Measurements from ENCODE around the gene TTC3. TPM values are rescaled to one million over a fixed set of nuclear protein-coding genes. Genes with fewer than 3 reads are reported as not detected.

The TTC3 gene
- total RNA-seq, 3 donors from 2014 or later (not counting 1 experiment from before 2014, with no cell fraction given): 83.1 to 97.4 (median 88.3) TPM

- H3K27me3 ChIP-seq (ENCODE audit: control insufficient read depth, insufficient read depth, low read length): no peaks in the 10 kb centered on the region
- H3K27ac Mint-ChIP-seq: peak overlapping the region; percentile 1 to 78
- ATAC-seq (no peak), DNase-seq (no peak)
- WGBS (ENCODE audit: insufficient coverage): 97% methylated on average over 16 of the region's 16 CpGs
- H3K4me3 Mint-ChIP-seq: no peak overlapping the region
- intact Hi-C loops (cut with micrococcal nuclease): no loop called here
- peaks cover 19 to 23% of the 10 kb centered on the region in 2 donors for H3K4me1 Mint-ChIP-seq
- no peak overlapping the region for H3K27ac ChIP-seq (ENCODE audit: low read length)
- no peaks in the 10 kb centered on the region for H3K36me3 Mint-ChIP-seq
- peaks cover 14% of the 10 kb centered on the region for H3K4me1 ChIP-seq (ENCODE audit: control insufficient read depth, insufficient read depth, low read length)
- H3K9me3 Mint-ChIP-seq: no peaks in the 10 kb centered on the region
- H3K4me3 ChIP-seq (ENCODE audit: low read length): no peak overlapping the region
- TF ChIP-seq, protein P1, sequence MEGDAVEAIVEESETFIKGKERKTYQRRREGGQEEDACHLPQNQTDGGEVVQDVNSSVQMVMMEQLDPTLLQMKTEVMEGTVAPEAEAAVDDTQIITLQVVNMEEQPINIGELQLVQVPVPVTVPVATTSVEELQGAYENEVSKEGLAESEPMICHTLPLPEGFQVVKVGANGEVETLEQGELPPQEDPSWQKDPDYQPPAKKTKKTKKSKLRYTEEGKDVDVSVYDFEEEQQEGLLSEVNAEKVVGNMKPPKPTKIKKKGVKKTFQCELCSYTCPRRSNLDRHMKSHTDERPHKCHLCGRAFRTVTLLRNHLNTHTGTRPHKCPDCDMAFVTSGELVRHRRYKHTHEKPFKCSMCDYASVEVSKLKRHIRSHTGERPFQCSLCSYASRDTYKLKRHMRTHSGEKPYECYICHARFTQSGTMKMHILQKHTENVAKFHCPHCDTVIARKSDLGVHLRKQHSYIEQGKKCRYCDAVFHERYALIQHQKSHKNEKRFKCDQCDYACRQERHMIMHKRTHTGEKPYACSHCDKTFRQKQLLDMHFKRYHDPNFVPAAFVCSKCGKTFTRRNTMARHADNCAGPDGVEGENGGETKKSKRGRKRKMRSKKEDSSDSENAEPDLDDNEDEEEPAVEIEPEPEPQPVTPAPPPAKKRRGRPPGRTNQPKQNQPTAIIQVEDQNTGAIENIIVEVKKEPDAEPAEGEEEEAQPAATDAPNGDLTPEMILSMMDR (IDR thresholded peaks at IDR 0.05): no peak
- H3K27me3 Mint-ChIP-seq (ENCODE audit: low read depth in 2 of 2): no peaks in the 10 kb centered on the region
- H3K36me3 ChIP-seq (ENCODE audit: control insufficient read depth, insufficient read depth, low read length): peaks cover 54% of the 10 kb centered on the region
- no peaks in the 10 kb centered on the region for H3K9me3 ChIP-seq (ENCODE audit: control insufficient read depth, insufficient read depth, low read length)
These were observed 158.6 kb downstream of the TTC3 start for GRCh38 chr21:37231671-37232070.

- H3K4me3 Mint-ChIP-seq: no peak overlapping the region
- no peak for DNase-seq
- H3K27me3 Mint-ChIP-seq (ENCODE audit: low read depth in 2 of 2): no peaks in the 10 kb centered on the region
- no peak for ATAC-seq
- H3K9me3 Mint-ChIP-seq: no peaks in the 10 kb centered on the region
- H3K27me3 ChIP-seq (ENCODE audit: control insufficient read depth, insufficient read depth, low read length): no peaks in the 10 kb centered on the region
- no peaks in the 10 kb centered on the region for H3K9me3 ChIP-seq (ENCODE audit: control insufficient read depth, insufficient read depth, low read length)
- 91% methylated on average over 19 of the region's 19 CpGs for WGBS (ENCODE audit: insufficient coverage)
- no peaks in the 10 kb centered on the region for H3K36me3 Mint-ChIP-seq
- H3K27ac Mint-ChIP-seq: peak overlapping the region in 1 of 2 donors; percentile 18
- H3K27ac ChIP-seq (ENCODE audit: low read length): no peak overlapping the region
- TF ChIP-seq, protein P1 (IDR thresholded peaks at IDR 0.05): no peak
- H3K4me1 Mint-ChIP-seq: peaks cover 22 to 26% of the 10 kb centered on the region in 2 donors
- no peak overlapping the region for H3K4me3 ChIP-seq (ENCODE audit: low read length)
- H3K36me3 ChIP-seq (ENCODE audit: control insufficient read depth, insufficient read depth, low read length): peaks cover 51% of the 10 kb centered on the region
- H3K4me1 ChIP-seq (ENCODE audit: control insufficient read depth, insufficient read depth, low read length): peaks cover 11% of the 10 kb centered on the region
- intact Hi-C loops (cut with micrococcal nuclease): no loop called here
These were observed 159.4 kb downstream of the TTC3 start for GRCh38 chr21:37232274-37233018.

DNA sequence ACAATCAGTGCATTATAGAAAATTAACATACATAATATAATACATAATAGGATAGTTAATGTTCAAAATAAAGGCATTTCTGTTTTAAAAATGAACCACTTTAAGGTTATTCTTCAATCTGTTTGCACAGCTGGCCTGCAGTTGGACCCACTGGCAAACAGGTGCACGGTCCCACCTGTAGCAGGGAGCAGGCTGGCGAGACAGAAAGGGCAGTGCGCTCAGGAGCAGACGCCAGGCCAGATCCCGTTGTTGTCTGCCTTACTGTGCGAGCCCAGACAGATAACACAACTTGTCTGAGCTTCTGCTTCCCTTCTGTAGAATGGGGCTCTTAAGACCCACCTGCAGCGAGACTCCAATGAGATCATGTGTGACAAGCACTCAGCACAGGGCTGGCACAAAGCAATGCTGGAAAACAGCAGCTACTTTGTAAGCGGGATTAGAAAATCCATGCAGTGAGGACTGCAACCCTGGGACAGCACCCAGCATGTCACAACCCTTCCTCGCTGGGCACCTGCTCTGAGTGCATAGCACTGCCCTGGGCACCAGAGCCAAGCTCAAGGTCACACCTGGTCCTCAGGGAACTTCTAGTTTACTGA is 160.6 kb downstream of the TTC3 start:
- Mint-ChIP-seq H3K36me3 (no peaks in the 10 kb centered on the region), H3K4me1 (peaks cover 34 to 38% of the 10 kb centered on the region in 2 donors), H3K4me3 (no peak overlapping the region), H3K27ac (no peak overlapping the region), H3K9me3 (no peaks in the 10 kb centered on the region), H3K27me3 (ENCODE audit: low read depth in 2 of 2) (no peaks in the 10 kb centered on the region)
- peaks cover 22% of the 10 kb centered on the region for H3K4me1 ChIP-seq (ENCODE audit: control insufficient read depth, insufficient read depth, low read length)
- ATAC-seq (no peak), DNase-seq (no peak)
- 98% methylated on average over 9 of the region's 9 CpGs for WGBS (ENCODE audit: insufficient coverage)
- no peak overlapping the region for H3K4me3 ChIP-seq (ENCODE audit: low read length)
- TF ChIP-seq, protein P1 (IDR thresholded peaks at IDR 0.05): no peak
- H3K9me3 ChIP-seq (ENCODE audit: control insufficient read depth, insufficient read depth, low read length): no peaks in the 10 kb centered on the region
- no peak overlapping the region for H3K27ac ChIP-seq (ENCODE audit: low read length)
- peaks cover 47% of the 10 kb centered on the region for H3K36me3 ChIP-seq (ENCODE audit: control insufficient read depth, insufficient read depth, low read length)
- no peaks in the 10 kb centered on the region for H3K27me3 ChIP-seq (ENCODE audit: control insufficient read depth, insufficient read depth, low read length)
- intact Hi-C loops (cut with micrococcal nuclease): no loop called here

Measured in natural killer cell (primary cell).